HG02610 (cell line): ENCODE results near the gene CDK5R1.
A peak's percentile ranks its signal among the peaks of the same experiment; 100 is the strongest.

Experiments
- ATAC-seq: cut with Tn5 transposase; IDR thresholded peaks from one replicate; pipeline ENCODE4 v1.9.1; 2021; ENCODE audit warnings: mild to moderate bottlenecking, moderate library complexity; ENCODE audit not compliant: unreplicated experiment

Gene CDK5R1

GRCh38 chr17:32470405-32471167 lies 16.2 kb upstream of the CDK5R1 start:
- no peak for ATAC-seq

GRCh38 chr17:32471652-32472051 lies 15.1 kb upstream of the CDK5R1 start:
- no peak for ATAC-seq

- no peak for ATAC-seq
These were observed 11.5 kb upstream of the CDK5R1 start for GRCh38 chr17:32475258-32475657.

- no peak for ATAC-seq
These were observed 9.6 kb upstream of the CDK5R1 start for GRCh38 chr17:32477220-32477619.

GRCh38 chr17:32479074-32479617 lies 7.6 kb upstream of the CDK5R1 start:
- no peak for ATAC-seq

GRCh38 chr17:32481193-32481592 lies 5.6 kb upstream of the CDK5R1 start:
- ATAC-seq = no peak

GRCh38 chr17:32482568-32483320 lies 4.0 kb upstream of the CDK5R1 start:
- ATAC-seq = no peak

- no peak for ATAC-seq
These were observed 3.3 kb upstream of the CDK5R1 start for GRCh38 chr17:32483451-32484019.

GRCh38 chr17:32484041-32484461 lies 2.7 kb upstream of the CDK5R1 start:
- no peak for ATAC-seq

- ATAC-seq = no peak
These were observed 2.2 kb upstream of the CDK5R1 start for GRCh38 chr17:32484628-32485027.

- no peak for ATAC-seq
These were observed 1.3 kb upstream of the CDK5R1 start for GRCh38 chr17:32485261-32486110.

- peak; percentile 46 for ATAC-seq
These were observed 587 bp upstream of the CDK5R1 start for GRCh38 chr17:32486111-32486700.

- ATAC-seq = peak; percentile 25
These were observed 832 bp downstream of the CDK5R1 start for GRCh38 chr17:32487473-32488176.

- ATAC-seq = no peak
These were observed 1.4 kb downstream of the CDK5R1 start for GRCh38 chr17:32488177-32488542.

GRCh38 chr17:32488604-32489180 lies 1.9 kb downstream of the CDK5R1 start:
- no peak for ATAC-seq

- no peak for ATAC-seq
These were observed 2.7 kb downstream of the CDK5R1 start for GRCh38 chr17:32489320-32490100.

GRCh38 chr17:32490101-32490482 lies 3.3 kb downstream of the CDK5R1 start:
- no peak for ATAC-seq

- no peak for ATAC-seq
These were observed 4.8 kb downstream of the CDK5R1 start for GRCh38 chr17:32491371-32492263.
